MCF 10A (cell line): ENCODE data around the gene SH3YL1. TPM values are rescaled to one million over a fixed set of nuclear protein-coding genes. Genes with fewer than 3 reads are reported as not detected.

Experiments
- BruUV-seq: library from RNA; stranded (reverse); fragments of 400-500 nt; replicated peaks from 2 replicates; lab custom pipeline; 2021; lab: Mats Ljungman, UMichigan
- CTCF ChIA-PET: fragments of 300-600 bp; sonication (Branson Sonifier 250); formaldehyde crosslinking; extraction: SDS; loops from one replicate; lab custom pipeline; 2021; ENCODE audit warnings: antibody characterized with exemption, inconsistent platforms; lab: Yijun Ruan, JAX
- POLR2A ChIA-PET: fragments of 300-600, 350-650 bp; sonication (Branson Sonifier 250); formaldehyde crosslinking; extraction: SDS; loops from one replicate; lab custom pipeline; 2020; ENCODE audit warnings: antibody characterized with exemption, inconsistent platforms; lab: Yijun Ruan, JAX
- DNase-seq: peaks from one replicate; pipeline ENCODE4 v3.0.0-alpha.2; 2018; ENCODE audit not compliant: unreplicated experiment
- H3K27ac Mint-ChIP-seq: one replicate; pipeline ENCODE4 v1.8.0; 2022; ENCODE audit warnings: mild to moderate bottlenecking, low read depth, mixed read lengths; ENCODE audit not compliant: unreplicated experiment
- H3K27me3 Mint-ChIP-seq: one replicate; pipeline ENCODE4 v1.8.0; 2022; ENCODE audit warnings: mixed read lengths; ENCODE audit not compliant: insufficient read depth, unreplicated experiment
- H3K36me3 Mint-ChIP-seq: one replicate; pipeline ENCODE4 v1.8.0; 2022; ENCODE audit warnings: mild to moderate bottlenecking, moderate library complexity, mixed read lengths; ENCODE audit not compliant: insufficient read depth, unreplicated experiment
- H3K4me1 Mint-ChIP-seq: one replicate; pipeline ENCODE4 v1.8.0; 2022; ENCODE audit warnings: mixed read lengths; ENCODE audit not compliant: insufficient read depth, unreplicated experiment
- H3K4me3 Mint-ChIP-seq: one replicate; pipeline ENCODE4 v1.8.0; 2022; ENCODE audit warnings: mild to moderate bottlenecking, moderate library complexity, mixed read lengths; ENCODE audit not compliant: unreplicated experiment
- H3K9me3 Mint-ChIP-seq: one replicate; pipeline ENCODE4 v1.8.0; 2022; ENCODE audit warnings: mixed read lengths; ENCODE audit not compliant: unreplicated experiment
- CTCF ChIP-seq: fragments of 200-600 bp; IDR thresholded peaks from one replicate; pipeline ENCODE4 v1.8.0; 2022; ENCODE audit warnings: antibody characterized with exemption, mild to moderate bottlenecking; ENCODE audit not compliant: unreplicated experiment
- intact Hi-C: fragments of 100-400 bp; cut with micrococcal nuclease; formaldehyde crosslinking; loops from 2 replicates; pipeline ENCODE4 v1.14.1; 2022
- total RNA-seq: library from RNA; stranded (reverse); gene quantifications from 2 replicates; pipeline ENCODE4 v1.2.3, GENCODE V29; 2022

The SH3YL1 gene
- total RNA-seq, 1 experiment from 2014 or later, result 47.4 TPM

GRCh38 chr2:282371-283263 lies 18.8 kb upstream of the SH3YL1 start:
- intact Hi-C loops, result no loop called here
- no peak for DNase-seq
- Mint-ChIP-seq H3K27me3 (no peaks in the 10 kb centered on the region), H3K4me1 (peaks cover 12% of the 10 kb centered on the region), H3K27ac (no peak overlapping the region), H3K9me3 (no peaks in the 10 kb centered on the region), H3K4me3 (no peak overlapping the region), H3K36me3 (peaks cover 38% of the 10 kb centered on the region)
- ChIA-PET CTCF (interaction anchor here (0.6 to 0.7 kb wide), 6 partner anchors 8 to 272 kb away, joined by 3 to 4 read pairs (median 3); no protein-coding TSS in a partner anchor), POLR2A (interaction anchor here (0.6 to 1.2 kb wide), 2 partner anchors 10 to 64 kb away, joined by 3 read pairs; no protein-coding TSS in a partner anchor)
- no peak for TF ChIP-seq CTCF
- BruUV-seq, result no TSS peak

- no TSS peak for BruUV-seq
- peaks cover 12% of the 10 kb centered on the region for H3K4me1 Mint-ChIP-seq
- no peak for DNase-seq
- ChIA-PET CTCF (interaction anchor here (0.6 to 0.7 kb wide), 3 partner anchors 9 to 270 kb away, joined by 3 read pairs; no protein-coding TSS in a partner anchor), POLR2A (no interaction called here)
- H3K36me3 Mint-ChIP-seq, result peaks cover 50% of the 10 kb centered on the region
- H3K9me3 Mint-ChIP-seq, result no peaks in the 10 kb centered on the region
- H3K27ac Mint-ChIP-seq, result no peak overlapping the region
- H3K27me3 Mint-ChIP-seq, result no peaks in the 10 kb centered on the region
- H3K4me3 Mint-ChIP-seq, result no peak overlapping the region
- no peak for TF ChIP-seq CTCF
- intact Hi-C loops, result no loop called here
Observed at GRCh38 chr2:281381-281780, 17.5 kb upstream of the SH3YL1 start.

- BruUV-seq, result no TSS peak
- no peak for DNase-seq
- Mint-ChIP-seq H3K4me1 (peaks cover 10% of the 10 kb centered on the region), H3K9me3 (no peaks in the 10 kb centered on the region), H3K27ac (no peak overlapping the region), H3K4me3 (no peak overlapping the region), H3K27me3 (no peaks in the 10 kb centered on the region), H3K36me3 (peaks cover 57% of the 10 kb centered on the region)
- CTCF ChIA-PET, result interaction anchor here (0.7 kb wide), 1 partner anchor 24 kb away, joined by 3 read pairs; no protein-coding TSS in a partner anchor
- intact Hi-C loops, result no loop called here
- TF ChIP-seq CTCF, result no peak
- POLR2A ChIA-PET, result interaction anchor here (0.5 kb wide), 1 partner anchor 113 kb away, joined by 3 read pairs; no protein-coding TSS in a partner anchor
Observed at GRCh38 chr2:280650-281110, 16.8 kb upstream of the SH3YL1 start.

- intact Hi-C loops, result no loop called here
- BruUV-seq, result no TSS peak
Observed at GRCh38 chr2:279956-280649, 16.3 kb upstream of the SH3YL1 start.

More at GRCh38 chr2:279956-280649, 16.3 kb upstream of the SH3YL1 start:
- Mint-ChIP-seq H3K27ac (no peak overlapping the region), H3K4me3 (no peak overlapping the region), H3K36me3 (peaks cover 63% of the 10 kb centered on the region), H3K4me1 (peaks cover 4% of the 10 kb centered on the region), H3K9me3 (no peaks in the 10 kb centered on the region), H3K27me3 (no peaks in the 10 kb centered on the region)
- TF ChIP-seq CTCF, result no peak
- CTCF ChIA-PET, result interaction anchor here (0.7 kb wide), 1 partner anchor 24 kb away, joined by 3 read pairs; no protein-coding TSS in a partner anchor
- no peak for DNase-seq
- POLR2A ChIA-PET, result no interaction called here
